ENCODE measurements around the gene MPRIP. TPM values are rescaled to one million over a fixed set of nuclear protein-coding genes. Genes with fewer than 3 reads are reported as not detected.

Gene MPRIP
- total RNA-seq, 6 experiments from 2014 or later = 39.0 to 97.6 (median 76.7) TPM

DNA sequence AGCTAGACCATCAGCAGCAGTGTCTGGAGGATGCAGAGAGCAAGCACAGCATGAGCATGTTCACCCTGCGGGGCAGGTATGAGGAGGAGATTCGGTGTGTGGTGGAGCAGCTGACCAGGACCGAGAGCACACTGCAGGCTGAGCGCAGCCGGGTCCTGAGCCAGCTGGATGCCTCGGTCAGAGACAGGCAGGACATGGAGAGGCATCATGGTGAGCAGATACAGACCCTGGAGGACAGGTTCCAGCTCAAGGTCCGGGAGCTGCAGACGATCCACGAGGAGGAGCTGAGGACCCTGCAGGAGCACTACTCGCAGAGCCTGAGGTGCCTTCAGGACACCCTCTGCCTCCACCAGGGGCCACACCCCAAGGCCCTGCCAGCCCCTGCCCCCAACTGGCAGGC is 125.1 kb downstream of the MPRIP start:
- no peaks in the 10 kb centered on the region for H3K9me3 ChIP-seq
- DNase-seq = peak in 1 of 3 donors; percentile 44

DNA sequence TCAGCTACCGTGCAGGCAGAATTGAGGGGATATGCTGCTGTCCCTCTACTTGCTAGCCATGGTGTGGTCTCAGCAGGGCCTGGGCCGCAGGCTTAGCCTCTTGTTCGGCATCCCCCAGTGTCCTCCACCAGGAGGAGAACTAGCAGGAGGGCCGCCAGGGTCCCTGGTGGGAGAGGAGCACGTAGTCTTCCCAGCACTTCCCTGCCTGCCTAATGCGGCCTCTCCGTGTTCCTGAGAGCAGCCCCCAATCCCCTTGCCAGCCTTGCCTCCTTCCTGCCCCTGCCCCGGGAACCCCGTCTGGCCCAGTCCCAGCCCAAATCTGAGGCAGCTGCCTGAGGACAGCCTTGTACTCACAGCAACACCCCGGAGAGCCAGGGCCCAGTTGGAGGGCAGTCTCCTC is 125.7 kb downstream of the MPRIP start:
- TF ChIP-seq, protein P1, sequence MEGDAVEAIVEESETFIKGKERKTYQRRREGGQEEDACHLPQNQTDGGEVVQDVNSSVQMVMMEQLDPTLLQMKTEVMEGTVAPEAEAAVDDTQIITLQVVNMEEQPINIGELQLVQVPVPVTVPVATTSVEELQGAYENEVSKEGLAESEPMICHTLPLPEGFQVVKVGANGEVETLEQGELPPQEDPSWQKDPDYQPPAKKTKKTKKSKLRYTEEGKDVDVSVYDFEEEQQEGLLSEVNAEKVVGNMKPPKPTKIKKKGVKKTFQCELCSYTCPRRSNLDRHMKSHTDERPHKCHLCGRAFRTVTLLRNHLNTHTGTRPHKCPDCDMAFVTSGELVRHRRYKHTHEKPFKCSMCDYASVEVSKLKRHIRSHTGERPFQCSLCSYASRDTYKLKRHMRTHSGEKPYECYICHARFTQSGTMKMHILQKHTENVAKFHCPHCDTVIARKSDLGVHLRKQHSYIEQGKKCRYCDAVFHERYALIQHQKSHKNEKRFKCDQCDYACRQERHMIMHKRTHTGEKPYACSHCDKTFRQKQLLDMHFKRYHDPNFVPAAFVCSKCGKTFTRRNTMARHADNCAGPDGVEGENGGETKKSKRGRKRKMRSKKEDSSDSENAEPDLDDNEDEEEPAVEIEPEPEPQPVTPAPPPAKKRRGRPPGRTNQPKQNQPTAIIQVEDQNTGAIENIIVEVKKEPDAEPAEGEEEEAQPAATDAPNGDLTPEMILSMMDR (IDR thresholded peaks at IDR 0.05) = no peak
- TF ChIP-seq POLR2A (IDR thresholded peaks at IDR 0.05) = no peak
- no peak overlapping the region for H3K4me3 ChIP-seq
- H3K4me1 ChIP-seq = no peaks in the 10 kb centered on the region
- H3K36me3 ChIP-seq = peaks cover 0 to 51% (median 22%) of the 10 kb centered on the region in 4 donors
- H3K27me3 ChIP-seq = no peaks in the 10 kb centered on the region
- ATAC-seq (no peak), DNase-seq (peak in 1 of 3 donors; percentile 50)
- no peaks in the 10 kb centered on the region for H3K9me3 ChIP-seq
- WGBS (ENCODE audit: insufficient coverage, low coverage, low lambda C conversion rate, missing lambda C conversion rate) = 93% methylated on average over 5 of the region's 10 CpGs
- H3K27ac ChIP-seq = no peak overlapping the region
- intact Hi-C loops (cut with DNase I) = no loop called here

More for the DNA sequence above, 125.1 kb downstream of the MPRIP start:
- no peaks in the 10 kb centered on the region for H3K27me3 ChIP-seq
- no peak for ATAC-seq
- intact Hi-C loops (cut with DNase I) = no loop called here
- H3K36me3 ChIP-seq = peaks cover 0 to 50% (median 21%) of the 10 kb centered on the region in 4 donors
- H3K4me3 ChIP-seq = no peak overlapping the region
- TF ChIP-seq, protein P1 (IDR thresholded peaks at IDR 0.05) = no peak
- TF ChIP-seq POLR2A (IDR thresholded peaks at IDR 0.05) = no peak
- no peaks in the 10 kb centered on the region for H3K4me1 ChIP-seq
- H3K27ac ChIP-seq = no peak overlapping the region
- 96% methylated on average over 5 of the region's 10 CpGs for whole genome bisulfite sequencing (ENCODE audit: insufficient coverage, low coverage, low lambda C conversion rate, missing lambda C conversion rate)

DNA sequence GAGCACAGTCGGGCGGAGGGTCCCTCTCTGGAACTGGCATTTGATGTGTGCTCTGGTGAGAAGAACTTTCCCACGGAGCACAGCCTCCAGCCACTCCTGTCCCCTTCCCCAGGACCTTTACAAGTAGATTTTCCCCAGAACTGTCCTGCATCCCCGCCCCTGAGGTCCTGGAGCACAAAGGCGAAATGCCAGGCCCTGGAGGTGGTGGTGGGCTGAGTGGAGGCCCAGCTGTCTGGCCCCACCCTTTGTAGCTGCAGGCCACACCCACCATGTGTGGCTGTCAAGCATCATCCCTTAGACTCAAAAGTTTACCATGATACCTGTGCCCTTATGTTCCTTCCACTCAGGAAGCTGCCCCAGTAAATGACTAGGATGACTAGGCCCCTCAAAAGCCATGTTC is 126.1 kb downstream of the MPRIP start:
- H3K27ac ChIP-seq = no peak overlapping the region
- WGBS (ENCODE audit: insufficient coverage, low coverage, low lambda C conversion rate, missing lambda C conversion rate) = no CpG with 5 or more reads among the region's 5 CpGs
- no peak for ATAC-seq
- no peak overlapping the region for H3K4me3 ChIP-seq
- no peak for TF ChIP-seq POLR2A (IDR thresholded peaks at IDR 0.05)
- TF ChIP-seq, protein P1 (IDR thresholded peaks at IDR 0.05) = no peak
- H3K27me3 ChIP-seq = no peaks in the 10 kb centered on the region
- intact Hi-C loops (cut with DNase I) = no loop called here
- H3K36me3 ChIP-seq = peaks cover 0 to 51% (median 23%) of the 10 kb centered on the region in 4 donors
- no peaks in the 10 kb centered on the region for H3K9me3 ChIP-seq
- peak in 1 of 3 donors; percentile 33 for DNase-seq
- H3K4me1 ChIP-seq = no peaks in the 10 kb centered on the region

DNA sequence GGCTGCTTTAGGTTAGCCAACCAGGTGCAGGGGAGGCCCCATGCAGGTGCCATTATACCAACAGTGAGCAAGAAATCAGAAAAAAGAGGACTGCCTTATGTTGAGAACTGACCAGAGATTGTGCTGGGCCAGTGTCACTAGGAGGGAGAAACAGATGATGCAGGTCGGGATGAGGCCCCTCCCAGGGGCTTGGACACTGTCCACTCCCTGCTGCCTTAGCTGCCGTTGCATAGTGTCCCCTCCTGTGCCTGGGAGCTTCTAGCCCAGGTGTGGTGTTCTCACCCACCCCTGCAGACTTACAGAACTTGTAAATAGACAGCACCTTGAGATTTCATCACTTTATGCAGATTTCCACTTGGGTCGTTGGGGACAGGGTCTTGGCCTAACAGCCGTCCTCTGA is 127.1 kb downstream of the MPRIP start:
- Histone ChIP-seq H3K27me3 (no peaks in the 10 kb centered on the region), H3K9me3 (no peaks in the 10 kb centered on the region), H3K36me3 (peaks cover 0 to 59% (median 28%) of the 10 kb centered on the region in 4 donors), H3K4me1 (no peaks in the 10 kb centered on the region), H3K27ac (no peak overlapping the region), H3K4me3 (no peak overlapping the region)
- TF ChIP-seq POLR2A (IDR thresholded peaks at IDR 0.05) = no peak
- peak in 2 of 3 donors; percentile 2 to 17 for DNase-seq
- 95% methylated on average over 4 of the region's 4 CpGs for WGBS (ENCODE audit: insufficient coverage, low coverage, low lambda C conversion rate, missing lambda C conversion rate)
- ATAC-seq = no peak
- intact Hi-C loops (cut with DNase I) = no loop called here

DNA sequence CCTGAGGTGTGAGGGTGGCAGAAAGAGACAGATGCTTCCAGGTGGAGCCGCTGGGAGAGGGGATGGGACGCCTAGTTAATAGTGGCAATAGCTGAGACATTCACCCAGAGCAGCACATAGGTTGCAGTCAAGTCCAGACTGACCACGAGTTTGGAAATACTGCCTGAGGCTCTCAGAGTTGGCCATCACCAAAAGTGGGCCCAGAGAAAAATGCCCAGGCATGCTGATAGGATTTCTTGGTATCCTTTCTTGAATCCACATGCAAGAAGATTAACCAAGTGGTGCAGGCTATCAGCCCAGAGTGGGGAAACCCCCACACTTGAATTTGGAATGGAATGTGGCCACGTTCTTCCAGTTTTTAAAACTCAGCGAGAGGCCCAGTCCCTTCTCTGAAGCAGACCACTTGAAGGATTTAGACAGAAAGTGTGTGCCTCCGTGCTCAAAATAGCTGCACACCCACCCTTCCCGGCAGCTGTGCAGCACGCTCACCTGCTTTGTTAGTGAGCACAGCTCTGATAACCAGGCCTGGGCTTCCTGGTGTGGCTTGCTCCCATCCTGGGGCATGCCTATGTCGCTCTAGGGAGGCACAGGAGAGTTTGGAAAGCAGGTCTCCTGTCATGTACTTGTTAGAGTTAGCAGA is 128.2 kb downstream of the MPRIP start:
- H3K4me1 ChIP-seq = no peaks in the 10 kb centered on the region
- no peak for ATAC-seq
- no peak overlapping the region for H3K4me3 ChIP-seq
- intact Hi-C loops (cut with DNase I) = no loop called here
- TF ChIP-seq, protein P1 (IDR thresholded peaks at IDR 0.05) = no peak
- TF ChIP-seq POLR2A (IDR thresholded peaks at IDR 0.05) = no peak
- no peaks in the 10 kb centered on the region for H3K9me3 ChIP-seq
- H3K36me3 ChIP-seq = peaks cover 0 to 58% (median 27%) of the 10 kb centered on the region in 4 donors
- peak in 2 of 3 donors; percentile 3 to 10 for DNase-seq
- H3K27me3 ChIP-seq = no peaks in the 10 kb centered on the region
- WGBS (ENCODE audit: insufficient coverage, low coverage, low lambda C conversion rate, missing lambda C conversion rate) = 81% methylated on average over 7 of the region's 9 CpGs
- H3K27ac ChIP-seq = no peak overlapping the region
